ENCODE data around the gene ATP5F1D. TPM values are rescaled to one million over a fixed set of nuclear protein-coding genes. Genes with fewer than 3 reads are reported as not detected.

Gene ATP5F1D
- total and polyA plus RNA-seq, 2 of the 13 experiments (the other 11 are each of a cell fraction or from before 2014, with no cell fraction given): 39.4 to 78.7 TPM

DNA sequence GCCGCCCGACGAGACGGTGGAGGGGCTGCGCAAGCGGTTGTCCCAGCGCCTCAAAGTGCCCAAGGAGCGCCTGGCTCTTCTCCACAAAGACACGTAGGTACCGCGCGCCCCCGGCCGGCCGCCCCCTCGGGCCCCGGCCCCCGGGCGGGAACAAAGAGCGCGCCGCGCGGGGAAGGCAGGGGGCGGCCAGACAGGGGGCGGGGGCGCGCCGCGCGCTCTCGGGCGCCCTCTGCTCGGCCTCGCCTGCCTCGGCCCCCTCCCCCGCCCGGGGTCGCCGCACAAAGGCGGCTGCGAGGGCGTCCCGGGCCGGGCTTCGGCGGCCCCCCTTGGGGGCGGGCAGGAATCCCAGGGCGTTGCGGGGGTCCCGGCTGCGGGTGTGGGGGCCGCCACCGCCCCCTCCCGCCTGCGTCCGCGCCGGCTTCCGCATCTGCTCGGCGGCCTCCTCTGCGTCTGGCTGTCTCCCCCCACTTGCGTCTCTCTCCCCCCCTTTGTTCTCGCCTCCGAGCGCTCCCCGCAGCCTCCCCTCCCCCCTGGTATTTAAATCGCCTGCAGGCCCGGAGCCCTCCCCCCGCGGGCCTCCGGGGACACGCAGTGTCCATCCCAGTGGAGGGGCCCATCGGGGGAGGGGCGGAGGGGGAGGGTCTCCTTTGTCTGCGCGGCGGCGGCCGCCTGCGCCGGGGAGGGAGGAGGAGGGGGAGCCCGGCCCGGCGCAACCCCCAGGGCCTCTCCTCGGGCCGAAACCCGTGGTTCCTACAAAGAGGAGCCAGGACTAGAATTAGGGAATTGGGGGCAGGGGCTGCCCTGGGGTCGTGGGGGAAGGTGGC, 9.1 kb downstream of the ATP5F1D start (continued):
- no peak for TF ChIP-seq ATF5 (CRISPR knock-in tag; IDR thresholded peaks at IDR 0.05; ENCODE audit: low read depth)
- no peak for TF ChIP-seq BRF2 (CRISPR knock-in tag; IDR thresholded peaks at IDR 0.05)
- no peak for TF ChIP-seq SIX1 (CRISPR knock-in tag; IDR thresholded peaks at IDR 0.05; ENCODE audit: borderline replicate concordance)
- no peak for TF ChIP-seq ZNF512 (CRISPR knock-in tag; IDR thresholded peaks at IDR 0.05)
- TF ChIP-seq GTF2F1 (IDR thresholded peaks at IDR 0.05; ENCODE audit: low read length): no peak
- TF ChIP-seq UBTF (CRISPR knock-in tag; IDR thresholded peaks at IDR 0.05): no peak; the same call in 1 of the 2 replicates
- TF ChIP-seq ZBTB43 (CRISPR knock-in tag; conservative IDR thresholded peaks at IDR 0.05): no peak
- TF ChIP-seq ISX (CRISPR knock-in tag; conservative IDR thresholded peaks at IDR 0.05): no peak
- peak; percentile 51 for TF ChIP-seq RBFOX2 (IDR thresholded peaks at IDR 0.05; ENCODE audit: low read depth, low read length)
- peak in 1 of 2 experiments; percentile 16; a peak in 1 of 4 replicates for TF ChIP-seq EP300 (IDR thresholded peaks at IDR 0.05; ENCODE audit: low read depth in 2 of 2, low read length in 2 of 2)
- TF ChIP-seq EP300 (CRISPR knock-in tag; IDR thresholded peaks at IDR 0.05; ENCODE audit: borderline replicate concordance): no peak
- TF ChIP-seq CEBPB (IDR thresholded peaks at IDR 0.05; ENCODE audit: borderline replicate concordance, low read depth, low read length): no peak
- TF ChIP-seq DNMT1 (CRISPR knock-in tag; IDR thresholded peaks at IDR 0.05): no peak
- TF ChIP-seq MAF1 (CRISPR knock-in tag; IDR thresholded peaks at IDR 0.05; ENCODE audit: borderline replicate concordance): no peak
- TF ChIP-seq PPARG (CRISPR knock-in tag; conservative IDR thresholded peaks at IDR 0.05): no peak
- TF ChIP-seq SAFB2 (CRISPR knock-in tag; IDR thresholded peaks at IDR 0.05; ENCODE audit: borderline replicate concordance, low read depth): no peak
- no peak for TF ChIP-seq ZKSCAN1 (IDR thresholded peaks at IDR 0.05; ENCODE audit: low read length)
- no peak for TF ChIP-seq ZNF260 (CRISPR knock-in tag; IDR thresholded peaks at IDR 0.05; ENCODE audit: borderline replicate concordance, low read depth)
- no peak for TF ChIP-seq IKZF1 (IDR thresholded peaks at IDR 0.05)
- no peak for TF ChIP-seq ZNF160 (CRISPR knock-in tag; IDR thresholded peaks at IDR 0.05)
- no peak for TF ChIP-seq KDM2A (CRISPR knock-in tag; IDR thresholded peaks at IDR 0.05; ENCODE audit: borderline replicate concordance, low read depth)

All from HepG2 (cell line).